CD4-positive, alpha-beta T cell (primary cell): ENCODE measurements around the gene TMEFF2. TPM values are rescaled to one million over a fixed set of nuclear protein-coding genes. Genes with fewer than 3 reads are reported as not detected.

Source experiments
- ATAC-seq: fragments of 200-7000 bp; cut with Tn5 transposase; one replicate; pipeline ENCODE4 v1.10.0; 2022; ENCODE audit warnings: mild to moderate bottlenecking; ENCODE audit not compliant: poor library complexity
- CTCF ChIA-PET: fragments of 350-600 bp; sonication (Branson Sonifier 250); formaldehyde crosslinking; loops from one replicate; lab custom pipeline; 2021; ENCODE audit warnings: antibody characterized with exemption, inconsistent platforms; lab: Charles Lee
- POLR2A ChIA-PET: fragments of 350-600 bp; sonication (Branson Sonifier 250); formaldehyde crosslinking; loops from one replicate; lab custom pipeline; 2021; ENCODE audit warnings: antibody characterized with exemption, inconsistent platforms; lab: Charles Lee
- DNase-seq, 14 experiments: peaks; one replicate each; pipeline ENCODE4 v3.0.0-alpha.2; 2013 to 2020; ENCODE audit warnings: mixed read lengths in 2 of 14
- H3K27ac ChIP-seq, 2 donors: one replicate each; pipeline versions ENCODE4 v1.5.1 to v1.7.0; 2013; ENCODE audit warnings: low read length in 2 of 2, low read depth in 1 of 2, mild to moderate bottlenecking in 1 of 2
- H3K27me3 ChIP-seq, 2 experiments: 1 replicate in 1 of 2; 2 replicates in 1 of 2; pipeline versions ENCODE4 v1.6.1 to v1.7.0; 2013; ENCODE audit warnings: low read length in 2 of 2, control low read depth in 1 of 2, mild to moderate bottlenecking in 1 of 2, moderate library complexity in 1 of 2; ENCODE audit not compliant: insufficient read depth in 2 of 2, control insufficient read depth in 1 of 2
- H3K36me3 ChIP-seq: one replicate; pipeline ENCODE4 v1.6.1; 2013; ENCODE audit warnings: low read length, control low read depth; ENCODE audit not compliant: insufficient read depth
- H3K4me1 ChIP-seq: one replicate; pipeline ENCODE4 v1.6.1; 2013; ENCODE audit warnings: low read length, control low read depth; ENCODE audit not compliant: insufficient read depth
- H3K4me3 ChIP-seq: one replicate; pipeline ENCODE4 v1.5.1; 2013; ENCODE audit warnings: mild to moderate bottlenecking, low read length, moderate library complexity
- H3K9me3 ChIP-seq, 2 experiments: 1 replicate in 1 of 2; 2 replicates in 1 of 2; pipeline versions ENCODE4 v1.6.1 to v1.7.0; 2013; ENCODE audit warnings: low read length in 2 of 2, mild to moderate bottlenecking in 2 of 2, control low read depth in 1 of 2, moderate library complexity in 1 of 2; ENCODE audit not compliant: control insufficient read depth in 1 of 2, insufficient read depth in 1 of 2
- H3K27ac Mint-ChIP-seq: one replicate; pipeline ENCODE4 v1.8.0; 2020; ENCODE audit warnings: mixed read lengths
- H3K27me3 Mint-ChIP-seq: one replicate; pipeline ENCODE4 v1.8.0; 2021; ENCODE audit warnings: mixed read lengths
- H3K36me3 Mint-ChIP-seq: one replicate; pipeline ENCODE4 v1.8.0; 2021; ENCODE audit warnings: low read depth, mixed read lengths
- H3K4me1 Mint-ChIP-seq: one replicate; pipeline ENCODE4 v1.8.0; 2021; ENCODE audit warnings: low read depth, mixed read lengths
- H3K4me3 Mint-ChIP-seq: one replicate; pipeline ENCODE4 v1.8.0; 2020; ENCODE audit warnings: mild to moderate bottlenecking, mixed read lengths
- H3K9me3 Mint-ChIP-seq: one replicate; pipeline ENCODE4 v1.8.0; 2020; ENCODE audit warnings: mixed read lengths
- intact Hi-C, 2 experiments: fragments of 100-400 bp; cut with DNase I in 1 of 2; cut with micrococcal nuclease in 1 of 2; formaldehyde crosslinking; loops; one replicate each; pipeline versions ENCODE4 v1.15.1 to v1.9.0; 2023 to 2025; cut with DNase I, micrococcal nuclease
- total RNA-seq, 174 experiments: library from RNA in 2 of 174; stranded (reverse) in 2 of 174; gene quantifications; one replicate each; pipeline ENCODE4 v1.2.3 and lab custom pipeline; 2021 to 2026
- TF ChIP-seq, protein P1 (sequence below): fragments of 200-600 bp; IDR thresholded peaks from one replicate; pipeline ENCODE4 v1.8.0; 2022; ENCODE audit warnings: antibody characterized with exemption, mild to moderate bottlenecking

TMEFF2 gene
- total RNA-seq, 2 experiments from 2014 or later: not detected

DNA sequence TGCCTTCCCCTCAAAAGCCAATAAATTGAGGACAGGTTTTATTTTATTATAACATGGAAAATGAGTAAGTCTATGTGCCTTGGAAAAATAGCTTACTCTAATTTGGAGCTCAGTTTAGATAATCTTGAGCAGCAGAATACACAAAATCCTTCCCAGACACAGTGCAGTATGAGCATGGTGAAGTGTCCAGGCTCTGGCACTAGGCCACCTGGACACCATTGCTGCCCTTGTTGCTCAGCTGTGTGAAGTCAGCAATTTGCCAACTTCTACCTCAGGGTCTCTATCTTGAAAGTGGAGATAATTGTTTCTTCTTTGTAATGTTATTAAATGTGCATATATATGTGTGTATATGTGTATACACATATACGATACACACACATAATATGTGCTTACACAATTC lies 242.9 kb downstream of the TMEFF2 start:
- CTCF ChIA-PET: no interaction called here
- POLR2A ChIA-PET: no interaction called here
- no peaks in the 10 kb centered on the region for H3K9me3 ChIP-seq
- Mint-ChIP-seq H3K9me3 (no peaks in the 10 kb centered on the region), H3K27ac (no peak overlapping the region), H3K36me3 (no peaks in the 10 kb centered on the region), H3K4me1 (no peaks in the 10 kb centered on the region), H3K4me3 (no peak overlapping the region), H3K27me3 (peaks cover 24% of the 10 kb centered on the region)
- intact Hi-C loops: no loop called here
- H3K36me3 ChIP-seq: no peaks in the 10 kb centered on the region
- TF ChIP-seq, protein P1, sequence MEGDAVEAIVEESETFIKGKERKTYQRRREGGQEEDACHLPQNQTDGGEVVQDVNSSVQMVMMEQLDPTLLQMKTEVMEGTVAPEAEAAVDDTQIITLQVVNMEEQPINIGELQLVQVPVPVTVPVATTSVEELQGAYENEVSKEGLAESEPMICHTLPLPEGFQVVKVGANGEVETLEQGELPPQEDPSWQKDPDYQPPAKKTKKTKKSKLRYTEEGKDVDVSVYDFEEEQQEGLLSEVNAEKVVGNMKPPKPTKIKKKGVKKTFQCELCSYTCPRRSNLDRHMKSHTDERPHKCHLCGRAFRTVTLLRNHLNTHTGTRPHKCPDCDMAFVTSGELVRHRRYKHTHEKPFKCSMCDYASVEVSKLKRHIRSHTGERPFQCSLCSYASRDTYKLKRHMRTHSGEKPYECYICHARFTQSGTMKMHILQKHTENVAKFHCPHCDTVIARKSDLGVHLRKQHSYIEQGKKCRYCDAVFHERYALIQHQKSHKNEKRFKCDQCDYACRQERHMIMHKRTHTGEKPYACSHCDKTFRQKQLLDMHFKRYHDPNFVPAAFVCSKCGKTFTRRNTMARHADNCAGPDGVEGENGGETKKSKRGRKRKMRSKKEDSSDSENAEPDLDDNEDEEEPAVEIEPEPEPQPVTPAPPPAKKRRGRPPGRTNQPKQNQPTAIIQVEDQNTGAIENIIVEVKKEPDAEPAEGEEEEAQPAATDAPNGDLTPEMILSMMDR: no peak
- DNase-seq (no peak), ATAC-seq (no peak)
- H3K4me1 ChIP-seq: no peaks in the 10 kb centered on the region
- H3K27me3 ChIP-seq: no peaks in the 10 kb centered on the region
- no peak overlapping the region for H3K27ac ChIP-seq
- H3K4me3 ChIP-seq: no peak overlapping the region

DNA sequence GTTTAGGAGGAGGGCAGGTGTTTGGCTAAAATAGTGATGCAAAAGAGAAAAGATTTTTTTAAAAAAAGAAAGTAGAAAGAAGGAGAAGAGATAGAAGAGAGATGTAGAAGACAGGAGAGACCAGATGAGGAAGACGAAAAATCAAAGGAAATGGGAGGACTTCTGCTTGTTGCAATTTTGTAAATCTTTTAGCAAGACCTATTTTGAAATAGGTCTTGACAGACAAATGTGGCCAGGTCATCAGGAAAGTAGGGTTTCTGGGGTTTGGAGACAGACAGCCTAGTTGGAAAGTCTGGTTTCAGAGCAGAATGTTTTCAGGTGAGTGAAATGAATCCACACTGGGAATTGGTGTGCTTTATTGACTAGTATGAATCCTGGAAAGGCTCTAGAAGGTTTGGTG lies 243.4 kb downstream of the TMEFF2 start:
- no peaks in the 10 kb centered on the region for H3K36me3 Mint-ChIP-seq
- Histone ChIP-seq H3K27me3 (no peaks in the 10 kb centered on the region), H3K27ac (no peak overlapping the region), H3K4me3 (no peak overlapping the region), H3K9me3 (no peaks in the 10 kb centered on the region), H3K36me3 (no peaks in the 10 kb centered on the region), H3K4me1 (no peaks in the 10 kb centered on the region)
- no peak overlapping the region for H3K4me3 Mint-ChIP-seq
- no peaks in the 10 kb centered on the region for H3K9me3 Mint-ChIP-seq
- H3K4me1 Mint-ChIP-seq: no peaks in the 10 kb centered on the region
- intact Hi-C loops: no loop called here
- DNase-seq: no peak
- no peak for ATAC-seq
- peaks cover 22% of the 10 kb centered on the region for H3K27me3 Mint-ChIP-seq
- TF ChIP-seq, protein P1: no peak
- POLR2A ChIA-PET: no interaction called here
- H3K27ac Mint-ChIP-seq: no peak overlapping the region
- CTCF ChIA-PET: no interaction called here

DNA sequence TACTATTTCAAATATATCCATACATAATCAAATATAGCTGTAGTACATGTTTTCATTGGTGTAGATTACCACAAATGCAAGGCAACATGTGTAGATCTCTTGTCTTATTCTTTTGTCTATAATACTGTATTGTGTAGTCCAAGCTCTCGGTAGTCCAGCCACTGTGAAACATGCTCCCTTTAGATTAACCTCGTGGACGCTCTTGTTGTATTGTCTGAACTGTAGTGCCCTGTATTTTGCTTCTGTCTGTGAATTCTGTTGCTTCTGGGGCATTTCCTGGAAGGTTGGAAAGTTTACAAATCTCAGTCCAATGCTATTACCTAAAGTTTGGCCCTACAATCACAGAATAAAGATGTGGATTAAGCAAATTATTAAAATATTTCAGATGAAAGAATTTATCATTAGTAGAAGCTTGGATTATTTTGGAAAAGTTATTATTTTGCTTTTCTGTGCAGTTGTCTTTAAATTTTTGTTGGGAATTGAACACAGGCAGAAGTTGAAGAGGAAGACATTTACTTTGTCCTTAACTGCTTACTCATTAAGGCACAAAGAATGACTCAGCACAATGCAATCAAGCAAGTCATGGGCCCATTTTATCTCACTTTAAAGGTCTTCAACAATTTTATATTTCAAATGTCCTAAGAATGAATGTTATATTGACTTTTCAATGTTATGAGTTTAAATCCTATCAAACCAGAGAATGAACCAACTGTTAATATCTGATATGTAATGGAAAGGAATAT lies 244.4 kb downstream of the TMEFF2 start:
- Mint-ChIP-seq H3K4me1 (no peaks in the 10 kb centered on the region), H3K4me3 (no peak overlapping the region), H3K27ac (no peak overlapping the region), H3K27me3 (peaks cover 13% of the 10 kb centered on the region), H3K9me3 (no peaks in the 10 kb centered on the region), H3K36me3 (no peaks in the 10 kb centered on the region)
- ChIA-PET POLR2A (interaction anchor here (0.6 kb wide), 1 partner anchor 359 kb away, joined by 3 read pairs; no protein-coding TSS in a partner anchor), CTCF (no interaction called here)
- H3K9me3 ChIP-seq: no peaks in the 10 kb centered on the region
- ATAC-seq (no peak), DNase-seq (no peak)
- no peaks in the 10 kb centered on the region for H3K4me1 ChIP-seq
- TF ChIP-seq, protein P1: no peak
- H3K27me3 ChIP-seq: no peaks in the 10 kb centered on the region
- no peaks in the 10 kb centered on the region for H3K36me3 ChIP-seq
- H3K4me3 ChIP-seq: no peak overlapping the region
- intact Hi-C loops: no loop called here
- no peak overlapping the region for H3K27ac ChIP-seq
